PC-9 (cell line): Measurements from ENCODE around the gene ASIP.

ENCODE experiments used
- EZH2 ChIP-seq: fragments of 200-600 bp; sonication (generic); IDR thresholded peaks from 2 replicates; pipeline ENCODE4 v1.8.0; 2017; ENCODE audit warnings: antibody characterized with exemption, low read depth
- TF ChIP-seq, protein P1 (sequence below): fragments of 200-600 bp; sonication (generic); conservative IDR thresholded peaks from 2 replicates; pipeline ENCODE4 v1.6.1; 2017; ENCODE audit warnings: mixed run types, antibody characterized with exemption, mild to moderate bottlenecking, moderate library complexity

DNA sequence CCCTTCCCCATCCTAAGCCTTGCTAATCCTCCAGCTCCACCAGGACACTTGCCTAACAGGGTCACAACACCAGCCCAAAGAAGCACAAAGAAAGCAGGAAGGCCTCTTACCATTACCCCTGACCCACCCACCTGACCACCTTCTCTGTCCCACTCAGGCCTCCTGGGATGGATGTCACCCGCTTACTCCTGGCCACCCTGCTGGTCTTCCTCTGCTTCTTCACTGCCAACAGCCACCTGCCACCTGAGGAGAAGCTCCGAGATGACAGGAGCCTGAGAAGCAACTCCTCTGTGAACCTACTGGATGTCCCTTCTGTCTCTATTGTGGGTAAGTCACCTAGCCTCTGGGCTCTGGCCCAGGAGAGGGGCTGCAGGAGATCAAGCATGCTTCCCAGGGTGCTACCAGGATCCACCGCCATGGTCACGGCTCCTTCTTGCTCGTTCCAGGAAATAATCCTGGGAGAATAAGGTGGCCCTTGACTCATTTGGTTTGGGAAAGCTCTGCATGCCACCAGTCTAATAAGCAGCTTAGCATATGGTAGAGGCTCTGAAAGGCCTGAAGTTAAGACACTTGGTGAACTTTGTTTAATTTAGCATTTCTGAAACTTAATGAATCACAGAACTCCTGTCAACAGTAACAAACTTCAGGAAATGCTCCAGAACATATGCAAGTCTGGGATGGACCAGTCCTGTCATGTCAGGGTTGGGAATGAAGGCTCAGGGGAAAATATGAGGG is 19.2 kb downstream of the ASIP start:
- TF ChIP-seq, protein P1, sequence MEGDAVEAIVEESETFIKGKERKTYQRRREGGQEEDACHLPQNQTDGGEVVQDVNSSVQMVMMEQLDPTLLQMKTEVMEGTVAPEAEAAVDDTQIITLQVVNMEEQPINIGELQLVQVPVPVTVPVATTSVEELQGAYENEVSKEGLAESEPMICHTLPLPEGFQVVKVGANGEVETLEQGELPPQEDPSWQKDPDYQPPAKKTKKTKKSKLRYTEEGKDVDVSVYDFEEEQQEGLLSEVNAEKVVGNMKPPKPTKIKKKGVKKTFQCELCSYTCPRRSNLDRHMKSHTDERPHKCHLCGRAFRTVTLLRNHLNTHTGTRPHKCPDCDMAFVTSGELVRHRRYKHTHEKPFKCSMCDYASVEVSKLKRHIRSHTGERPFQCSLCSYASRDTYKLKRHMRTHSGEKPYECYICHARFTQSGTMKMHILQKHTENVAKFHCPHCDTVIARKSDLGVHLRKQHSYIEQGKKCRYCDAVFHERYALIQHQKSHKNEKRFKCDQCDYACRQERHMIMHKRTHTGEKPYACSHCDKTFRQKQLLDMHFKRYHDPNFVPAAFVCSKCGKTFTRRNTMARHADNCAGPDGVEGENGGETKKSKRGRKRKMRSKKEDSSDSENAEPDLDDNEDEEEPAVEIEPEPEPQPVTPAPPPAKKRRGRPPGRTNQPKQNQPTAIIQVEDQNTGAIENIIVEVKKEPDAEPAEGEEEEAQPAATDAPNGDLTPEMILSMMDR, result no peak
- TF ChIP-seq EZH2, result no peak
